GM19099 (cell line): Measurements from ENCODE around the gene KRT23.

Experiments
- POLR2A ChIP-seq: IDR thresholded peaks from 3 replicates; pipeline ENCODE4 v1.6.1; 2011; ENCODE audit warnings: low read depth; ENCODE audit not compliant: insufficient read length; ENCODE audit errors: extremely low read depth

Gene KRT23

GRCh38 chr17:40958086-40958953, 20.9 kb upstream of the KRT23 start:
- no peak for TF ChIP-seq POLR2A

- TF ChIP-seq POLR2A, result no peak
These were observed 19.2 kb upstream of the KRT23 start for GRCh38 chr17:40956401-40957254.

- no peak for TF ChIP-seq POLR2A
These were observed 16.4 kb upstream of the KRT23 start for GRCh38 chr17:40953881-40954280.

- no peak for TF ChIP-seq POLR2A
These were observed 15.2 kb upstream of the KRT23 start for GRCh38 chr17:40952661-40953060.

GRCh38 chr17:40952154-40952553, 14.7 kb upstream of the KRT23 start:
- no peak for TF ChIP-seq POLR2A

GRCh38 chr17:40951011-40951622, 13.7 kb upstream of the KRT23 start:
- TF ChIP-seq POLR2A, result no peak

GRCh38 chr17:40950176-40950575, 12.7 kb upstream of the KRT23 start:
- no peak for TF ChIP-seq POLR2A

- TF ChIP-seq POLR2A, result no peak
These were observed 12.0 kb upstream of the KRT23 start for GRCh38 chr17:40949418-40949817.

GRCh38 chr17:40947929-40948328, 10.5 kb upstream of the KRT23 start:
- no peak for TF ChIP-seq POLR2A

GRCh38 chr17:40945414-40945813, 8.0 kb upstream of the KRT23 start:
- no peak for TF ChIP-seq POLR2A

- TF ChIP-seq POLR2A, result no peak
These were observed 7.1 kb upstream of the KRT23 start for GRCh38 chr17:40944531-40944930.

GRCh38 chr17:40942553-40942952, 5.1 kb upstream of the KRT23 start:
- no peak for TF ChIP-seq POLR2A

GRCh38 chr17:40940266-40940665, 2.8 kb upstream of the KRT23 start:
- no peak for TF ChIP-seq POLR2A

GRCh38 chr17:40938981-40939380, 1.5 kb upstream of the KRT23 start:
- TF ChIP-seq POLR2A, result no peak

- TF ChIP-seq POLR2A, result no peak
These were observed 470 bp downstream of the KRT23 start for GRCh38 chr17:40936976-40937375.
